Measurements from ENCODE around the gene CCL26.

CCL26 gene

GRCh38 chr7:75819711-75820110 lies 47.7 kb upstream of the CCL26 start (continued):
- TF ChIP-seq, protein P1, sequence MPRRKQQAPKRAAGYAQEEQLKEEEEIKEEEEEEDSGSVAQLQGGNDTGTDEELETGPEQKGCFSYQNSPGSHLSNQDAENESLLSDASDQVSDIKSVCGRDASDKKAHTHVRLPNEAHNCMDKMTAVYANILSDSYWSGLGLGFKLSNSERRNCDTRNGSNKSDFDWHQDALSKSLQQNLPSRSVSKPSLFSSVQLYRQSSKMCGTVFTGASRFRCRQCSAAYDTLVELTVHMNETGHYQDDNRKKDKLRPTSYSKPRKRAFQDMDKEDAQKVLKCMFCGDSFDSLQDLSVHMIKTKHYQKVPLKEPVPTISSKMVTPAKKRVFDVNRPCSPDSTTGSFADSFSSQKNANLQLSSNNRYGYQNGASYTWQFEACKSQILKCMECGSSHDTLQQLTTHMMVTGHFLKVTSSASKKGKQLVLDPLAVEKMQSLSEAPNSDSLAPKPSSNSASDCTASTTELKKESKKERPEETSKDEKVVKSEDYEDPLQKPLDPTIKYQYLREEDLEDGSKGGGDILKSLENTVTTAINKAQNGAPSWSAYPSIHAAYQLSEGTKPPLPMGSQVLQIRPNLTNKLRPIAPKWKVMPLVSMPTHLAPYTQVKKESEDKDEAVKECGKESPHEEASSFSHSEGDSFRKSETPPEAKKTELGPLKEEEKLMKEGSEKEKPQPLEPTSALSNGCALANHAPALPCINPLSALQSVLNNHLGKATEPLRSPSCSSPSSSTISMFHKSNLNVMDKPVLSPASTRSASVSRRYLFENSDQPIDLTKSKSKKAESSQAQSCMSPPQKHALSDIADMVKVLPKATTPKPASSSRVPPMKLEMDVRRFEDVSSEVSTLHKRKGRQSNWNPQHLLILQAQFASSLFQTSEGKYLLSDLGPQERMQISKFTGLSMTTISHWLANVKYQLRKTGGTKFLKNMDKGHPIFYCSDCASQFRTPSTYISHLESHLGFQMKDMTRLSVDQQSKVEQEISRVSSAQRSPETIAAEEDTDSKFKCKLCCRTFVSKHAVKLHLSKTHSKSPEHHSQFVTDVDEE (CRISPR knock-in tag; IDR thresholded peaks at IDR 0.05), result no peak
- TF ChIP-seq GLIS3 (CRISPR knock-in tag; IDR thresholded peaks at IDR 0.05) (no peak), RARB (CRISPR knock-in tag; IDR thresholded peaks at IDR 0.05) (no peak)

GRCh38 chr7:75818472-75818871 lies 46.5 kb upstream of the CCL26 start:
- no peak for TF ChIP-seq ESRRG (CRISPR knock-in tag; IDR thresholded peaks at IDR 0.05)
- no peak for TF ChIP-seq OSR1 (CRISPR knock-in tag; IDR thresholded peaks at IDR 0.05)
- TF ChIP-seq ARNTL (CRISPR knock-in tag; IDR thresholded peaks at IDR 0.05; ENCODE audit: borderline replicate concordance, low read depth), result no peak
- TF ChIP-seq GLIS3 (CRISPR knock-in tag; IDR thresholded peaks at IDR 0.05), result no peak
- no peak for TF ChIP-seq CSRNP3 (CRISPR knock-in tag; IDR thresholded peaks at IDR 0.05)
- no peak for TF ChIP-seq CSDC2 (CRISPR knock-in tag; IDR thresholded peaks at IDR 0.05)
- no peak for TF ChIP-seq ZFP3 (CRISPR knock-in tag; IDR thresholded peaks at IDR 0.05)
- no peak for TF ChIP-seq BACH2 (CRISPR knock-in tag; IDR thresholded peaks at IDR 0.05; ENCODE audit: borderline replicate concordance)
- TF ChIP-seq SNAI2 (CRISPR knock-in tag; IDR thresholded peaks at IDR 0.05), result no peak
- no peak for TF ChIP-seq POU6F1 (CRISPR knock-in tag; IDR thresholded peaks at IDR 0.05; ENCODE audit: borderline replicate concordance, low read depth)
- no peak for ATAC-seq

DNA sequence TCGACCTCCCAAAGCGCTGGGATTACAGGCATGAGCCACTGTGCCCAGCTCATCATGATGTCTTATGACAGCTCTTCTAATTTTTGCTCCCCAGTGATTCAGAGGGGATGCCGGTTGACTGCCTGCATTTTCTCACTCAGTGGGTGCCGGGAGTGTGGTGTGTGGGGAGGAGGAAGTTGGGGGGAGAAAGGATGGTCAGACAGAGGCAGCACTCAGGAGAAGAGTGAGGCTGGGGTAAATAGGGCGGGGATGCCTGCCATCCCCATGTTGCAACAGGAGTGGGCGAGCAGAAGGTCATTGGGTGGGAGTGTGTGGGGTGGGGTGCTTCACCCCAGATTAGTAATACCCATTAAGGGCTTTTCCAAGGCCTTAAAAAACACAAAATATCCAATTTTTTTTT lies 45.1 kb upstream of the CCL26 start:
- TF ChIP-seq CSDC2 (CRISPR knock-in tag; IDR thresholded peaks at IDR 0.05) (no peak), TCF4 (CRISPR knock-in tag; IDR thresholded peaks at IDR 0.05; ENCODE audit: borderline replicate concordance) (no peak), ZFP30 (CRISPR knock-in tag; IDR thresholded peaks at IDR 0.05) (no peak), ZNF8 (CRISPR knock-in tag; IDR thresholded peaks at IDR 0.05) (no peak), RARB (CRISPR knock-in tag; IDR thresholded peaks at IDR 0.05) (no peak)
- ATAC-seq, result no peak

GRCh38 chr7:75815418-75816064 lies 43.5 kb upstream of the CCL26 start:
- TF ChIP-seq ZFP3 (CRISPR knock-in tag; IDR thresholded peaks at IDR 0.05) (no peak), CSDC2 (CRISPR knock-in tag; IDR thresholded peaks at IDR 0.05) (no peak), ZNF565 (CRISPR knock-in tag; conservative IDR thresholded peaks at IDR 0.05; ENCODE audit: low read depth) (no peak), POU6F1 (CRISPR knock-in tag; IDR thresholded peaks at IDR 0.05; ENCODE audit: borderline replicate concordance, low read depth) (no peak), CSRNP3 (CRISPR knock-in tag; IDR thresholded peaks at IDR 0.05) (no peak), SNAI2 (CRISPR knock-in tag; IDR thresholded peaks at IDR 0.05) (no peak)
- TF ChIP-seq, protein P2, sequence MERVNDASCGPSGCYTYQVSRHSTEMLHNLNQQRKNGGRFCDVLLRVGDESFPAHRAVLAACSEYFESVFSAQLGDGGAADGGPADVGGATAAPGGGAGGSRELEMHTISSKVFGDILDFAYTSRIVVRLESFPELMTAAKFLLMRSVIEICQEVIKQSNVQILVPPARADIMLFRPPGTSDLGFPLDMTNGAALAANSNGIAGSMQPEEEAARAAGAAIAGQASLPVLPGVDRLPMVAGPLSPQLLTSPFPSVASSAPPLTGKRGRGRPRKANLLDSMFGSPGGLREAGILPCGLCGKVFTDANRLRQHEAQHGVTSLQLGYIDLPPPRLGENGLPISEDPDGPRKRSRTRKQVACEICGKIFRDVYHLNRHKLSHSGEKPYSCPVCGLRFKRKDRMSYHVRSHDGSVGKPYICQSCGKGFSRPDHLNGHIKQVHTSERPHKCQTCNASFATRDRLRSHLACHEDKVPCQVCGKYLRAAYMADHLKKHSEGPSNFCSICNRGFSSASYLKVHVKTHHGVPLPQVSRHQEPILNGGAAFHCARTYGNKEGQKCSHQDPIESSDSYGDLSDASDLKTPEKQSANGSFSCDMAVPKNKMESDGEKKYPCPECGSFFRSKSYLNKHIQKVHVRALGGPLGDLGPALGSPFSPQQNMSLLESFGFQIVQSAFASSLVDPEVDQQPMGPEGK (CRISPR knock-in tag; IDR thresholded peaks at IDR 0.05; ENCODE audit: borderline replicate concordance), result no peak
- no peak for ATAC-seq

Measured in SK-N-SH treated with all-trans-retinoic acid at 6 μM for 48 hours (cell line).